Activated CD8-positive, alpha-beta T cell treated with anti-CD3 and anti-CD28 coated beads for 36 hours (primary cell): ENCODE measurements around the gene TRAM2. TPM values are rescaled to one million over a fixed set of nuclear protein-coding genes. Genes with fewer than 3 reads are reported as not detected.

Source experiments
- ATAC-seq: fragments of 200-7000 bp; cut with Tn5 transposase; one replicate; pipeline ENCODE4 v1.10.0; 2021; ENCODE audit warnings: mild to moderate bottlenecking, moderate library complexity
- CTCF ChIA-PET: fragments of 350-600 bp; sonication (Branson Sonifier 250); formaldehyde crosslinking; loops from one replicate; lab custom pipeline; 2021; ENCODE audit warnings: antibody characterized with exemption; lab: Charles Lee
- POLR2A ChIA-PET: fragments of 350-600 bp; sonication (Branson Sonifier 250); formaldehyde crosslinking; loops from one replicate; lab custom pipeline; 2021; ENCODE audit warnings: antibody characterized with exemption; lab: Charles Lee
- DNase-seq: peaks from one replicate; pipeline ENCODE4 v3.0.0-alpha.2; 2020
- H3K27ac Mint-ChIP-seq: one replicate; pipeline ENCODE4 v1.8.0; 2021; ENCODE audit warnings: mild to moderate bottlenecking, mixed read lengths
- H3K27me3 Mint-ChIP-seq: one replicate; pipeline ENCODE4 v1.8.0; 2021; ENCODE audit warnings: mixed read lengths
- H3K36me3 Mint-ChIP-seq: one replicate; pipeline ENCODE4 v1.8.0; 2021; ENCODE audit warnings: low read depth, mixed read lengths
- H3K4me1 Mint-ChIP-seq: one replicate; pipeline ENCODE4 v1.8.0; 2021; ENCODE audit warnings: low read depth, mixed read lengths
- H3K4me3 Mint-ChIP-seq: one replicate; pipeline ENCODE4 v1.8.0; 2021; ENCODE audit warnings: mild to moderate bottlenecking, moderate library complexity, mixed read lengths
- H3K9me3 Mint-ChIP-seq: one replicate; pipeline ENCODE4 v1.8.0; 2021; ENCODE audit warnings: mixed read lengths
- CTCF ChIP-seq: fragments of 200-600 bp; IDR thresholded peaks from one replicate; pipeline ENCODE4 v1.8.0; 2022; ENCODE audit warnings: antibody characterized with exemption, mild to moderate bottlenecking
- intact Hi-C: fragments of 100-400 bp; cut with micrococcal nuclease; formaldehyde crosslinking; loops from one replicate; pipeline ENCODE4 v1.10.0; 2022
- total RNA-seq, 2 experiments: library from RNA; stranded (reverse); gene quantifications; one replicate each; pipeline ENCODE4 v1.2.3, GENCODE V29; 2021

Gene TRAM2
- total RNA-seq, 2 experiments from 2014 or later: 0.94 to 1.0 TPM

GRCh38 chr6:52547647-52548352 lies 29.1 kb downstream of the TRAM2 start:
- ChIA-PET CTCF (no interaction called here), POLR2A (no interaction called here)
- H3K9me3 Mint-ChIP-seq: no peaks in the 10 kb centered on the region
- intact Hi-C loops: no loop called here
- peaks cover 5% of the 10 kb centered on the region for H3K4me1 Mint-ChIP-seq
- no peak for TF ChIP-seq CTCF
- H3K27ac Mint-ChIP-seq: no peak overlapping the region
- no peaks in the 10 kb centered on the region for H3K27me3 Mint-ChIP-seq
- no peaks in the 10 kb centered on the region for H3K36me3 Mint-ChIP-seq
- no peak overlapping the region for H3K4me3 Mint-ChIP-seq
- DNase-seq: no peak
- no peak for ATAC-seq

GRCh38 chr6:52546678-52547077 lies 30.2 kb downstream of the TRAM2 start:
- Mint-ChIP-seq H3K9me3 (no peaks in the 10 kb centered on the region), H3K4me3 (no peak overlapping the region), H3K27me3 (no peaks in the 10 kb centered on the region), H3K36me3 (no peaks in the 10 kb centered on the region), H3K4me1 (peaks cover 5% of the 10 kb centered on the region), H3K27ac (no peak overlapping the region)
- ATAC-seq (no peak), DNase-seq (no peak)
- no peak for TF ChIP-seq CTCF
- intact Hi-C loops: no loop called here
- ChIA-PET POLR2A (no interaction called here), CTCF (no interaction called here)

GRCh38 chr6:52546192-52546591 lies 30.7 kb downstream of the TRAM2 start:
- H3K9me3 Mint-ChIP-seq: no peaks in the 10 kb centered on the region
- no peak overlapping the region for H3K4me3 Mint-ChIP-seq
- no peak for TF ChIP-seq CTCF
- H3K27ac Mint-ChIP-seq: no peak overlapping the region
- H3K27me3 Mint-ChIP-seq: no peaks in the 10 kb centered on the region
- no peaks in the 10 kb centered on the region for H3K36me3 Mint-ChIP-seq
- ATAC-seq (no peak), DNase-seq (no peak)
- peaks cover 5% of the 10 kb centered on the region for H3K4me1 Mint-ChIP-seq
- ChIA-PET CTCF (interaction anchor here (0.6 to 1.2 kb wide), 2 partner anchors 29 to 406 kb away, joined by 3 read pairs; no protein-coding TSS in a partner anchor), POLR2A (no interaction called here)
- intact Hi-C loops: no loop called here

- Mint-ChIP-seq H3K4me1 (peaks cover 5% of the 10 kb centered on the region), H3K9me3 (no peaks in the 10 kb centered on the region), H3K27ac (no peak overlapping the region), H3K27me3 (no peaks in the 10 kb centered on the region), H3K4me3 (no peak overlapping the region), H3K36me3 (no peaks in the 10 kb centered on the region)
- ATAC-seq (no peak), DNase-seq (no peak)
- CTCF ChIA-PET: interaction anchor here (0.6 to 1.2 kb wide), 2 partner anchors 30 to 407 kb away, joined by 3 read pairs; no protein-coding TSS in a partner anchor
- TF ChIP-seq CTCF: no peak
- POLR2A ChIA-PET: no interaction called here
- intact Hi-C loops: no loop called here
Observed at GRCh38 chr6:52545406-52546119, 31.3 kb downstream of the TRAM2 start.
